Measurements from ENCODE around the gene ELOVL1. TPM values are rescaled to one million over a fixed set of nuclear protein-coding genes. Genes with fewer than 3 reads are reported as not detected.

The ELOVL1 gene
- total and polyA plus RNA-seq, 2 experiments from 2014 or later = 16.7 to 23.3 TPM

DNA sequence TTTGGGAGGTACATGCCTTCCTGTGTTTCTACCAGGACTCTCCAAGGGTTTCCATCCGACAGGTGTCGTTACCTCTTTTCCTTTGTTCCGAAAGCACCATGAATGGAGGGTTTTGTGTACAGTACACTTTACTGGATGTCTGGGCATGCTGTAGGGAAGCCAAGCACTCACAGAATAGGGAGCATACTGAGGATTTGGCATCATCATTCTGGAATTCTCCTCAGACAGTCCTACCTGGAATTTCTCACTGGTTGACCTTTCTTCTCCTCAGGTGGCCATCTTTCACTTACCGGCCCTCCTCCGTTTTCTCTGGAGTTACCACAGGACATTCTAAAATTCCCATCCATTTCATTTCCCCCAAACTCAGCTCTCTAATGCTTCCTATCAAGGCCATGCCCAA lies 36.1 kb downstream of the ELOVL1 start:
- ATAC-seq = no peak
- H3K27ac Mint-ChIP-seq = no peak overlapping the region

More for the DNA sequence above, 36.1 kb downstream of the ELOVL1 start:
- no peak overlapping the region for H3K4me3 Mint-ChIP-seq
- H3K4me1 ChIP-seq (ENCODE audit: insufficient read depth) = no peaks in the 10 kb centered on the region; the same call in 1 of the 2 replicates
- no peaks in the 10 kb centered on the region for H3K79me2 ChIP-seq (replicated peaks; ENCODE audit: insufficient read depth)
- H3K9me2 ChIP-seq (ENCODE audit: insufficient read depth) = peaks cover 5% of the 10 kb centered on the region; the same call in 1 of the 2 replicates
- H4K20me1 ChIP-seq (replicated peaks; ENCODE audit: insufficient read depth) = no peaks in the 10 kb centered on the region; the same call in 1 of the 2 replicates
- TF ChIP-seq NANOG (IDR thresholded peaks at IDR 0.05; ENCODE audit: borderline replicate concordance) (no peak), CREB1 (CRISPR knock-in tag; IDR thresholded peaks at IDR 0.05; ENCODE audit: low read depth) (no peak), ZNF331 (CRISPR knock-in tag; IDR thresholded peaks at IDR 0.05; ENCODE audit: low read depth) (no peak), EZH2 (IDR thresholded peaks at IDR 0.05; ENCODE audit: low read depth, unreplicated experiment) (no peak), CTCF (conservative IDR thresholded peaks at IDR 0.05; ENCODE audit: low read depth in 2 of 2) (no peak), ZNF114 (CRISPR knock-in tag; IDR thresholded peaks at IDR 0.05) (no peak), STAT1 (IDR thresholded peaks at IDR 0.05; ENCODE audit: unreplicated experiment) (no peak), EZH2phosphoT487 (IDR thresholded peaks at IDR 0.05; ENCODE audit: unreplicated experiment) (no peak), POLR2AphosphoS5 (IDR thresholded peaks at IDR 0.05; ENCODE audit: low read depth) (no peak), JUNB (IDR thresholded peaks at IDR 0.05; ENCODE audit: unreplicated experiment) (no peak), ETS1 (IDR thresholded peaks at IDR 0.05) (no peak)
- TF ChIP-seq, protein P1, sequence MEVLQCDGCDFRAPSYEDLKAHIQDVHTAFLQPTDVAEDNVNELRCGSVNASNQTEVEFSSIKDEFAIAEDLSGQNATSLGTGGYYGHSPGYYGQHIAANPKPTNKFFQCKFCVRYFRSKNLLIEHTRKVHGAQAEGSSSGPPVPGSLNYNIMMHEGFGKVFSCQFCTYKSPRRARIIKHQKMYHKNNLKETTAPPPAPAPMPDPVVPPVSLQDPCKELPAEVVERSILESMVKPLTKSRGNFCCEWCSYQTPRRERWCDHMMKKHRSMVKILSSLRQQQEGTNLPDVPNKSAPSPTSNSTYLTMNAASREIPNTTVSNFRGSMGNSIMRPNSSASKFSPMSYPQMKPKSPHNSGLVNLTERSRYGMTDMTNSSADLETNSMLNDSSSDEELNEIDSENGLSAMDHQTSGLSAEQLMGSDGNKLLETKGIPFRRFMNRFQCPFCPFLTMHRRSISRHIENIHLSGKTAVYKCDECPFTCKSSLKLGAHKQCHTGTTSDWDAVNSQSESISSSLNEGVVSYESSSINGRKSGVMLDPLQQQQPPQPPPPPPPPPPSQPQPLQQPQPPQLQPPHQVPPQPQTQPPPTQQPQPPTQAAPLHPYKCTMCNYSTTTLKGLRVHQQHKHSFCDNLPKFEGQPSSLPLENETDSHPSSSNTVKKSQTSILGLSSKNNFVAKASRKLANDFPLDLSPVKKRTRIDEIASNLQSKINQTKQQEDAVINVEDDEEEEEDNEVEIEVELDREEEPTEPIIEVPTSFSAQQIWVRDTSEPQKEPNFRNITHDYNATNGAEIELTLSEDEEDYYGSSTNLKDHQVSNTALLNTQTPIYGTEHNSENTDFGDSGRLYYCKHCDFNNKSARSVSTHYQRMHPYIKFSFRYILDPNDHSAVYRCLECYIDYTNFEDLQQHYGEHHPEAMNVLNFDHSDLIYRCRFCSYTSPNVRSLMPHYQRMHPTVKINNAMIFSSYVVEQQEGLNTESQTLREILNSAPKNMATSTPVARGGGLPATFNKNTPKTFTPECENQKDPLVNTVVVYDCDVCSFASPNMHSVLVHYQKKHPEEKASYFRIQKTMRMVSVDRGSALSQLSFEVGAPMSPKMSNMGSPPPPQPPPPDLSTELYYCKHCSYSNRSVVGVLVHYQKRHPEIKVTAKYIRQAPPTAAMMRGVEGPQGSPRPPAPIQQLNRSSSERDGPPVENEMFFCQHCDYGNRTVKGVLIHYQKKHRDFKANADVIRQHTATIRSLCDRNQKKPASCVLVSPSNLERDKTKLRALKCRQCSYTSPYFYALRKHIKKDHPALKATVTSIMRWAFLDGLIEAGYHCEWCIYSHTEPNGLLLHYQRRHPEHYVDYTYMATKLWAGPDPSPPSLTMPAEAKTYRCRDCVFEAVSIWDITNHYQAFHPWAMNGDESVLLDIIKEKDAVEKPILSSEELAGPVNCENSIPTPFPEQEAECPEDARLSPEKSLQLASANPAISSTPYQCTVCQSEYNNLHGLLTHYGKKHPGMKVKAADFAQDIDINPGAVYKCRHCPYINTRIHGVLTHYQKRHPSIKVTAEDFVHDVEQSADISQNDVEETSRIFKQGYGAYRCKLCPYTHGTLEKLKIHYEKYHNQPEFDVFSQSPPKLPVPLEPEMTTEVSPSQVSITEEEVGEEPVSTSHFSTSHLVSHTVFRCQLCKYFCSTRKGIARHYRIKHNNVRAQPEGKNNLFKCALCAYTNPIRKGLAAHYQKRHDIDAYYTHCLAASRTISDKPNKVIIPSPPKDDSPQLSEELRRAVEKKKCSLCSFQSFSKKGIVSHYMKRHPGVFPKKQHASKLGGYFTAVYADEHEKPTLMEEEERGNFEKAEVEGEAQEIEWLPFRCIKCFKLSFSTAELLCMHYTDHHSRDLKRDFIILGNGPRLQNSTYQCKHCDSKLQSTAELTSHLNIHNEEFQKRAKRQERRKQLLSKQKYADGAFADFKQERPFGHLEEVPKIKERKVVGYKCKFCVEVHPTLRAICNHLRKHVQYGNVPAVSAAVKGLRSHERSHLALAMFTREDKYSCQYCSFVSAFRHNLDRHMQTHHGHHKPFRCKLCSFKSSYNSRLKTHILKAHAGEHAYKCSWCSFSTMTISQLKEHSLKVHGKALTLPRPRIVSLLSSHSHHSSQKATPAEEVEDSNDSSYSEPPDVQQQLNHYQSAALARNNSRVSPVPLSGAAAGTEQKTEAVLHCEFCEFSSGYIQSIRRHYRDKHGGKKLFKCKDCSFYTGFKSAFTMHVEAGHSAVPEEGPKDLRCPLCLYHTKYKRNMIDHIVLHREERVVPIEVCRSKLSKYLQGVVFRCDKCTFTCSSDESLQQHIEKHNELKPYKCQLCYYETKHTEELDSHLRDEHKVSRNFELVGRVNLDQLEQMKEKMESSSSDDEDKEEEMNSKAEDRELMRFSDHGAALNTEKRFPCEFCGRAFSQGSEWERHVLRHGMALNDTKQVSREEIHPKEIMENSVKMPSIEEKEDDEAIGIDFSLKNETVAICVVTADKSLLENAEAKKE (CRISPR knock-in tag; IDR thresholded peaks at IDR 0.05) = no peak
- TF ChIP-seq, protein P2, sequence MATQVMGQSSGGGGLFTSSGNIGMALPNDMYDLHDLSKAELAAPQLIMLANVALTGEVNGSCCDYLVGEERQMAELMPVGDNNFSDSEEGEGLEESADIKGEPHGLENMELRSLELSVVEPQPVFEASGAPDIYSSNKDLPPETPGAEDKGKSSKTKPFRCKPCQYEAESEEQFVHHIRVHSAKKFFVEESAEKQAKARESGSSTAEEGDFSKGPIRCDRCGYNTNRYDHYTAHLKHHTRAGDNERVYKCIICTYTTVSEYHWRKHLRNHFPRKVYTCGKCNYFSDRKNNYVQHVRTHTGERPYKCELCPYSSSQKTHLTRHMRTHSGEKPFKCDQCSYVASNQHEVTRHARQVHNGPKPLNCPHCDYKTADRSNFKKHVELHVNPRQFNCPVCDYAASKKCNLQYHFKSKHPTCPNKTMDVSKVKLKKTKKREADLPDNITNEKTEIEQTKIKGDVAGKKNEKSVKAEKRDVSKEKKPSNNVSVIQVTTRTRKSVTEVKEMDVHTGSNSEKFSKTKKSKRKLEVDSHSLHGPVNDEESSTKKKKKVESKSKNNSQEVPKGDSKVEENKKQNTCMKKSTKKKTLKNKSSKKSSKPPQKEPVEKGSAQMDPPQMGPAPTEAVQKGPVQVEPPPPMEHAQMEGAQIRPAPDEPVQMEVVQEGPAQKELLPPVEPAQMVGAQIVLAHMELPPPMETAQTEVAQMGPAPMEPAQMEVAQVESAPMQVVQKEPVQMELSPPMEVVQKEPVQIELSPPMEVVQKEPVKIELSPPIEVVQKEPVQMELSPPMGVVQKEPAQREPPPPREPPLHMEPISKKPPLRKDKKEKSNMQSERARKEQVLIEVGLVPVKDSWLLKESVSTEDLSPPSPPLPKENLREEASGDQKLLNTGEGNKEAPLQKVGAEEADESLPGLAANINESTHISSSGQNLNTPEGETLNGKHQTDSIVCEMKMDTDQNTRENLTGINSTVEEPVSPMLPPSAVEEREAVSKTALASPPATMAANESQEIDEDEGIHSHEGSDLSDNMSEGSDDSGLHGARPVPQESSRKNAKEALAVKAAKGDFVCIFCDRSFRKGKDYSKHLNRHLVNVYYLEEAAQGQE (IDR thresholded peaks at IDR 0.05; ENCODE audit: unreplicated experiment) = no peak
- H2AFZ ChIP-seq = no peak overlapping the region
- DNase-seq (ENCODE audit: low spot score) = no peak
- no peak overlapping the region for H3K4me2 ChIP-seq
- H3K36me3 ChIP-seq (ENCODE audit: insufficient read depth) = no peaks in the 10 kb centered on the region
- no peak overlapping the region for H3K27ac ChIP-seq (ENCODE audit: low read depth)
- peaks cover 19% of the 10 kb centered on the region for H3K9me3 Mint-ChIP-seq
- H3F3A ChIP-seq (replicated peaks; ENCODE audit: low read depth) = no peaks in the 10 kb centered on the region; the same call in 1 of the 2 replicates
- no peaks in the 10 kb centered on the region for H3K27me3 ChIP-seq (ENCODE audit: insufficient read depth)
- no peak overlapping the region for H3K4me3 ChIP-seq
- peaks cover 7% of the 10 kb centered on the region for H3K4me1 Mint-ChIP-seq
- peaks cover 4% of the 10 kb centered on the region for H3K27me3 Mint-ChIP-seq (ENCODE audit: insufficient read depth, low read depth, poor library complexity)
- H3K36me3 Mint-ChIP-seq (ENCODE audit: low read depth) = no peaks in the 10 kb centered on the region; the same call in 2 of the 3 replicates

Measured in GM23338 (cell line).